Neutrophil (primary cell): Measurements from ENCODE around the gene ZFC3H1.
"Not testable (repeated sequence)": the region's sequence is repeated elsewhere in the genome, so short reads cannot be mapped to it uniquely, and the experiment has no call there.

Source experiments
- H3K27ac ChIP-seq: fragments of 200-600 bp; sonication (generic); 2 replicates; pipeline ENCODE4 v1.5.1; 2016; ENCODE audit warnings: mild to moderate bottlenecking, moderate library complexity
- H3K27me3 ChIP-seq: fragments of 200-600 bp; sonication (generic); 2 replicates; pipeline ENCODE4 v1.6.0; 2016; ENCODE audit warnings: mild to moderate bottlenecking
- H3K36me3 ChIP-seq: fragments of 200-600 bp; sonication (generic); 2 replicates; pipeline ENCODE4 v1.5.1; 2017
- H3K4me1 ChIP-seq, 2 experiments: fragments of 200-600 bp in 1 of 2; sonication (generic) in 1 of 2; 1 replicate in 1 of 2; 2 replicates in 1 of 2; pipeline versions ENCODE4 v1.5.1 to v1.6.1; 2013 to 2016; ENCODE audit warnings: low read depth in 1 of 2, low read length in 1 of 2, mild to moderate bottlenecking in 1 of 2, moderate library complexity in 1 of 2; ENCODE audit not compliant: control insufficient read depth in 1 of 2, insufficient read depth in 1 of 2
- H3K4me3 ChIP-seq, 2 experiments: fragments of 200-600 bp in 1 of 2; sonication (generic) in 1 of 2; 1 replicate in 1 of 2; 2 replicates in 1 of 2; pipeline ENCODE4 v1.5.1; 2013 to 2016; ENCODE audit warnings: low read depth in 1 of 2, low read length in 1 of 2, mild to moderate bottlenecking in 1 of 2, moderate library complexity in 1 of 2
- H3K9me3 ChIP-seq: fragments of 200-600 bp; sonication (generic); 2 replicates; pipeline ENCODE4 v1.5.1; 2016
- CTCF ChIP-seq: fragments of 200-600 bp; sonication (generic); IDR thresholded peaks from 2 replicates; pipeline ENCODE4 v1.5.1; 2016; ENCODE audit warnings: antibody characterized with exemption

Gene ZFC3H1

GRCh38 chr12:71576496-71576895 is 87.2 kb downstream of the ZFC3H1 start:
- Histone ChIP-seq H3K4me3 (no peak overlapping the region), H3K36me3 (no peaks in the 10 kb centered on the region), H3K27ac (no peak overlapping the region), H3K4me1 (no peaks in the 10 kb centered on the region), H3K9me3 (no peaks in the 10 kb centered on the region), H3K27me3 (no peaks in the 10 kb centered on the region)
- TF ChIP-seq CTCF: no peak

- H3K27ac ChIP-seq, H3K4me1 ChIP-seq, H3K4me3 ChIP-seq, H3K9me3 ChIP-seq, H3K27me3 ChIP-seq, H3K36me3 ChIP-seq: not testable (repeated sequence)
Observed at GRCh38 chr12:71569885-71570284, 93.8 kb downstream of the ZFC3H1 start.

GRCh38 chr12:71567537-71567936 is 96.1 kb downstream of the ZFC3H1 start:
- H3K4me3 ChIP-seq: no peak overlapping the region
- H3K27me3 ChIP-seq: no peaks in the 10 kb centered on the region
- H3K36me3 ChIP-seq: no peaks in the 10 kb centered on the region
- no peak overlapping the region for H3K27ac ChIP-seq
- H3K4me1 ChIP-seq: peaks cover 5 to 8% of the 10 kb centered on the region in 2 experiments
- no peak for TF ChIP-seq CTCF
- H3K9me3 ChIP-seq: no peaks in the 10 kb centered on the region

GRCh38 chr12:71566655-71567054 is 97.0 kb downstream of the ZFC3H1 start:
- no peaks in the 10 kb centered on the region for H3K9me3 ChIP-seq
- no peaks in the 10 kb centered on the region for H3K27me3 ChIP-seq
- TF ChIP-seq CTCF: no peak
- H3K27ac ChIP-seq: no peak overlapping the region
- H3K36me3 ChIP-seq: no peaks in the 10 kb centered on the region
- H3K4me3 ChIP-seq: no peak overlapping the region
- H3K4me1 ChIP-seq: peaks cover 5 to 8% of the 10 kb centered on the region in 2 experiments

GRCh38 chr12:71565535-71565934 is 98.1 kb downstream of the ZFC3H1 start:
- Histone ChIP-seq H3K9me3 (no peaks in the 10 kb centered on the region), H3K4me1 (peaks cover 5 to 8% of the 10 kb centered on the region in 2 experiments), H3K4me3 (no peak overlapping the region), H3K36me3 (no peaks in the 10 kb centered on the region), H3K27me3 (no peaks in the 10 kb centered on the region), H3K27ac (no peak overlapping the region)
- TF ChIP-seq CTCF: no peak

GRCh38 chr12:71562676-71563595 is 100.7 kb downstream of the ZFC3H1 start:
- no peak overlapping the region for H3K27ac ChIP-seq
- H3K4me3 ChIP-seq: no peak overlapping the region
- no peak for TF ChIP-seq CTCF
- no peaks in the 10 kb centered on the region for H3K9me3 ChIP-seq
- H3K36me3 ChIP-seq: no peaks in the 10 kb centered on the region
- H3K4me1 ChIP-seq: peaks cover 5 to 8% of the 10 kb centered on the region in 2 experiments
- H3K27me3 ChIP-seq: no peaks in the 10 kb centered on the region
